ENCODE results near the gene IL1RAPL1.
"Not testable (repeated sequence)": the region's sequence is repeated elsewhere in the genome, so short reads cannot be mapped to it uniquely, and the experiment has no call there.

DNA sequence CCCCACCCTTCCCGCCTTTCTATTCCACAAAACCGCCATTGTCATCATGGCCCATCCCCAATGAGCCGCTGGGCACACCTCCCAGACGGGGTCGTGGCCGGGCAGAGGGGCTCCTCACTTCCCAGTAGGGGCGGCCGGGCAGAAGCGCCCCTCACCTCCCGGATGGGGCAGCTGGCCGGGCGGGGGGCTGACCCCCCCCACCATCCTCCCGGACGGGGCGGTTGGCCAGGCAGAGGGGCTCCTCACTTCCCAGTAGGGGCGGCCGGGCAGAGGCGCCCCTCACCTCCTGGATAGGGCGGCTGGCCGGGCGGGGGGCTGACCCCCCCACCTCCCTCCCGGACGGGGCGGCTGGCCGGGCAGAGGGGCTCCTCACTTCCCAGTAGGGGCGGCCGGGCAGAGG is 745.8 kb downstream of the IL1RAPL1 start:
- TF ChIP-seq, protein P1, sequence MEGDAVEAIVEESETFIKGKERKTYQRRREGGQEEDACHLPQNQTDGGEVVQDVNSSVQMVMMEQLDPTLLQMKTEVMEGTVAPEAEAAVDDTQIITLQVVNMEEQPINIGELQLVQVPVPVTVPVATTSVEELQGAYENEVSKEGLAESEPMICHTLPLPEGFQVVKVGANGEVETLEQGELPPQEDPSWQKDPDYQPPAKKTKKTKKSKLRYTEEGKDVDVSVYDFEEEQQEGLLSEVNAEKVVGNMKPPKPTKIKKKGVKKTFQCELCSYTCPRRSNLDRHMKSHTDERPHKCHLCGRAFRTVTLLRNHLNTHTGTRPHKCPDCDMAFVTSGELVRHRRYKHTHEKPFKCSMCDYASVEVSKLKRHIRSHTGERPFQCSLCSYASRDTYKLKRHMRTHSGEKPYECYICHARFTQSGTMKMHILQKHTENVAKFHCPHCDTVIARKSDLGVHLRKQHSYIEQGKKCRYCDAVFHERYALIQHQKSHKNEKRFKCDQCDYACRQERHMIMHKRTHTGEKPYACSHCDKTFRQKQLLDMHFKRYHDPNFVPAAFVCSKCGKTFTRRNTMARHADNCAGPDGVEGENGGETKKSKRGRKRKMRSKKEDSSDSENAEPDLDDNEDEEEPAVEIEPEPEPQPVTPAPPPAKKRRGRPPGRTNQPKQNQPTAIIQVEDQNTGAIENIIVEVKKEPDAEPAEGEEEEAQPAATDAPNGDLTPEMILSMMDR (IDR thresholded peaks at IDR 0.05) = not testable (repeated sequence)
- TF ChIP-seq ZFX (IDR thresholded peaks at IDR 0.05; ENCODE audit: borderline replicate concordance) = not testable (repeated sequence)
